ENCODE results near the gene NABP1.

NABP1 gene

GRCh38 chr2:191680639-191681038 lies 2.7 kb downstream of the NABP1 start:
- no peak for DNase-seq (ENCODE audit: low read depth in 2 of 2)

- DNase-seq (ENCODE audit: low read depth in 2 of 2): no peak
Observed at GRCh38 chr2:191682126-191682525, 4.2 kb downstream of the NABP1 start.

GRCh38 chr2:191686066-191686465 lies 8.1 kb downstream of the NABP1 start:
- DNase-seq (ENCODE audit: low read depth in 2 of 2): no peak

- no peak for DNase-seq (ENCODE audit: low read depth in 2 of 2)
Observed at GRCh38 chr2:191686729-191687128, 8.8 kb downstream of the NABP1 start.

- no peak for DNase-seq (ENCODE audit: low read depth in 2 of 2)
Observed at GRCh38 chr2:191687867-191688266, 9.9 kb downstream of the NABP1 start.

GRCh38 chr2:191688934-191689695 lies 11.2 kb downstream of the NABP1 start:
- no peak for DNase-seq (ENCODE audit: low read depth in 2 of 2)

GRCh38 chr2:191690327-191690726 lies 12.4 kb downstream of the NABP1 start:
- DNase-seq (ENCODE audit: low read depth in 2 of 2): no peak

- no peak for DNase-seq (ENCODE audit: low read depth in 2 of 2)
Observed at GRCh38 chr2:191691016-191691735, 13.2 kb downstream of the NABP1 start.

- DNase-seq (ENCODE audit: low read depth in 2 of 2): no peak
Observed at GRCh38 chr2:191691898-191692297, 14.0 kb downstream of the NABP1 start.

GRCh38 chr2:191692502-191693115 lies 14.7 kb downstream of the NABP1 start:
- DNase-seq (ENCODE audit: low read depth in 2 of 2): no peak

GRCh38 chr2:191693166-191693565 lies 15.2 kb downstream of the NABP1 start:
- DNase-seq (ENCODE audit: low read depth in 2 of 2): no peak

GRCh38 chr2:191693778-191694177 lies 15.8 kb downstream of the NABP1 start:
- no peak for DNase-seq (ENCODE audit: low read depth in 2 of 2)

GRCh38 chr2:191696001-191696400 lies 18.1 kb downstream of the NABP1 start:
- DNase-seq (ENCODE audit: low read depth in 2 of 2): no peak

- DNase-seq (ENCODE audit: low read depth in 2 of 2): no peak
Observed at GRCh38 chr2:191696966-191697365, 19.0 kb downstream of the NABP1 start.

- DNase-seq (ENCODE audit: low read depth in 2 of 2): no peak
Observed at GRCh38 chr2:191697870-191698269, 19.9 kb downstream of the NABP1 start.

GRCh38 chr2:191699341-191699945 lies 21.5 kb downstream of the NABP1 start:
- DNase-seq (ENCODE audit: low read depth in 2 of 2): no peak

GRCh38 chr2:191701029-191701428 lies 23.1 kb downstream of the NABP1 start:
- DNase-seq (ENCODE audit: low read depth in 2 of 2): no peak

GRCh38 chr2:191701696-191702095 lies 23.8 kb downstream of the NABP1 start:
- no peak for DNase-seq (ENCODE audit: low read depth in 2 of 2)

GRCh38 chr2:191703079-191703725 lies 25.3 kb downstream of the NABP1 start:
- no peak for DNase-seq (ENCODE audit: low read depth in 2 of 2)

GRCh38 chr2:191705084-191705483 lies 27.1 kb downstream of the NABP1 start:
- no peak for DNase-seq (ENCODE audit: low read depth in 2 of 2)

- no peak for DNase-seq (ENCODE audit: low read depth in 2 of 2)
Observed at GRCh38 chr2:191705701-191706100, 27.8 kb downstream of the NABP1 start.

GRCh38 chr2:191706791-191707190 lies 28.9 kb downstream of the NABP1 start:
- DNase-seq (ENCODE audit: low read depth in 2 of 2): no peak

Data from stimulated activated CD8-positive, alpha-beta memory T cell treated with anti-CD3 and anti-CD28 coated beads, Interleukin-2, amount 100 ng/mL, for 1 hour (primary cell).